IMR-90 (cell line): ENCODE data around the gene VWCE. TPM values are rescaled to one million over a fixed set of nuclear protein-coding genes. Genes with fewer than 3 reads are reported as not detected.

Experiments used
- ATAC-seq: fragments of 200-7000 bp; cut with Tn5 transposase; 2 replicates; pipeline ENCODE4 v1.9.1; 2020; ENCODE audit warnings: low read depth, mild to moderate bottlenecking, moderate library complexity
- BruUV-seq: library from RNA; stranded (reverse); fragments of 400-500 nt; replicated peaks from 2 replicates; lab custom pipeline; 2021; lab: Mats Ljungman, UMichigan
- CTCF ChIA-PET: fragments of 300-600 bp; formaldehyde crosslinking; extraction: SDS; loops from one replicate; lab custom pipeline; 2021; ENCODE audit warnings: antibody characterized with exemption; lab: Yijun Ruan, JAX
- POLR2A ChIA-PET: fragments of 300-600 bp; sonication (Branson Sonifier 250); formaldehyde crosslinking; loops from one replicate; lab custom pipeline; 2022; ENCODE audit warnings: antibody characterized with exemption; ENCODE audit not compliant: unreplicated experiment; lab: Charles Lee
- DNase-seq: peaks from one replicate; pipeline ENCODE4 v3.0.0; 2013
- H2AFZ ChIP-seq: replicated peaks from 2 replicates; pipeline ENCODE3; 2013; ENCODE audit warnings: low read length, mild to moderate bottlenecking; ENCODE audit not compliant: poor library complexity
- H2AK5ac ChIP-seq: 2 replicates; pipeline ENCODE4 v1.6.1; 2013; ENCODE audit warnings: low read depth, low read length, inconsistent platforms
- H2AK9ac ChIP-seq: replicated peaks from 2 replicates; pipeline ENCODE3; 2013; ENCODE audit warnings: mild to moderate bottlenecking, low read depth, low read length, moderate library complexity; ENCODE audit not compliant: poor library complexity
- H2BK120ac ChIP-seq: 2 replicates; pipeline ENCODE4 v1.6.1; 2013; ENCODE audit warnings: low read depth, low read length, inconsistent platforms
- H2BK15ac ChIP-seq: 3 replicates; pipeline ENCODE4 v1.6.1; 2013; ENCODE audit warnings: low read depth, low read length, inconsistent platforms
- H2BK20ac ChIP-seq: 2 replicates; pipeline ENCODE4 v1.6.1; 2013; ENCODE audit warnings: low read depth, mild to moderate bottlenecking, inconsistent platforms, low read length, moderate library complexity
- H2BK5ac ChIP-seq: 2 replicates; pipeline ENCODE4 v1.6.1; 2013; ENCODE audit warnings: mild to moderate bottlenecking, low read depth, low read length, inconsistent platforms; ENCODE audit not compliant: poor library complexity, severe bottlenecking
- H3K14ac ChIP-seq: replicated peaks from 2 replicates; pipeline ENCODE4 v1.6.1; 2013; ENCODE audit warnings: low read depth, low read length, inconsistent platforms
- H3K18ac ChIP-seq: 2 replicates; pipeline ENCODE4 v1.6.1; 2013; ENCODE audit warnings: low read depth, low read length, control low read depth
- H3K23ac ChIP-seq: 2 replicates; pipeline ENCODE4 v1.6.1; 2013; ENCODE audit warnings: low read depth, low read length, inconsistent platforms
- H3K27ac ChIP-seq: 2 replicates; pipeline ENCODE4 v1.5.1; 2013; ENCODE audit warnings: mild to moderate bottlenecking, control low read depth, low read length; ENCODE audit not compliant: insufficient read depth
- H3K27me3 ChIP-seq: 2 replicates; pipeline ENCODE4 v1.6.1; 2013; ENCODE audit warnings: low read length; ENCODE audit not compliant: control insufficient read depth, insufficient read depth
- H3K36me3 ChIP-seq: 2 replicates; pipeline ENCODE4 v1.6.1; 2013; ENCODE audit warnings: low read length, mixed read lengths; ENCODE audit not compliant: control insufficient read depth, insufficient read depth
- H3K4ac ChIP-seq: 2 replicates; pipeline ENCODE4 v1.6.1; 2013; ENCODE audit warnings: low read depth, low read length, inconsistent platforms
- H3K4me1 ChIP-seq: 2 replicates; pipeline ENCODE4 v1.6.1; 2013; ENCODE audit warnings: low read length, mixed read lengths; ENCODE audit not compliant: control insufficient read depth, insufficient read depth
- H3K4me2 ChIP-seq: 2 replicates; pipeline ENCODE4 v1.6.1; 2013; ENCODE audit warnings: low read depth, mild to moderate bottlenecking, control low read depth, low read length, moderate library complexity
- H3K4me3 ChIP-seq: 2 replicates; pipeline ENCODE4 v1.5.1; 2013; ENCODE audit warnings: low read depth, mild to moderate bottlenecking, control low read depth, low read length, moderate library complexity; ENCODE audit not compliant: insufficient read depth
- H3K56ac ChIP-seq: 2 replicates; pipeline ENCODE4 v1.6.1; 2013; ENCODE audit warnings: low read length, inconsistent platforms; ENCODE audit not compliant: insufficient read depth; ENCODE audit errors: extremely low read depth
- H3K79me1 ChIP-seq, 2 experiments: 2 replicates each; pipeline ENCODE4 v1.6.1; 2013; ENCODE audit warnings: low read length in 2 of 2, inconsistent platforms in 1 of 2, low read depth in 1 of 2
- H3K9ac ChIP-seq: 2 replicates; pipeline ENCODE4 v1.6.1; 2013; ENCODE audit warnings: low read depth, low read length, control low read depth
- H3K9me1 ChIP-seq: 2 replicates; pipeline ENCODE4 v1.6.1; 2013; ENCODE audit warnings: low read length, inconsistent platforms; ENCODE audit not compliant: insufficient read depth
- H3K9me3 ChIP-seq: 2 replicates; pipeline ENCODE4 v1.6.1; 2013; ENCODE audit warnings: low read length; ENCODE audit not compliant: control insufficient read depth, insufficient read depth
- H4K20me1 ChIP-seq: 2 replicates; pipeline ENCODE4 v1.6.1; 2013; ENCODE audit warnings: low read length, inconsistent platforms; ENCODE audit not compliant: insufficient read depth
- H4K5ac ChIP-seq: 2 replicates; pipeline ENCODE4 v1.6.1; 2013; ENCODE audit warnings: mild to moderate bottlenecking, low read depth, low read length, control low read depth
- H4K8ac ChIP-seq, 2 experiments: 2 replicates each; pipeline ENCODE4 v1.6.1; 2013; ENCODE audit warnings: low read depth in 2 of 2, low read length in 2 of 2, control low read depth in 1 of 2, inconsistent platforms in 1 of 2
- H4K91ac ChIP-seq: 2 replicates; pipeline ENCODE4 v1.6.1; 2013; ENCODE audit warnings: low read depth, low read length, inconsistent platforms; ENCODE audit not compliant: insufficient read depth
- BHLHE40 ChIP-seq: fragments of 150-350 bp; IDR thresholded peaks from 2 replicates; pipeline ENCODE4 v1.6.1; 2016; ENCODE audit warnings: mild to moderate bottlenecking, low read depth, low read length
- CEBPB ChIP-seq: IDR thresholded peaks from 2 replicates; pipeline ENCODE4 v1.6.1; 2012; ENCODE audit warnings: low read depth, low read length, improper control_type of control experiment
- CHD1 ChIP-seq: IDR thresholded peaks from 2 replicates; pipeline ENCODE4 v1.6.1; 2012; ENCODE audit warnings: low read depth, low read length, improper control_type of control experiment
- CTCF ChIP-seq: conservative IDR thresholded peaks from 2 replicates; pipeline ENCODE4 v1.5.1; 2012; ENCODE audit warnings: mild to moderate bottlenecking, low read depth, low read length, improper control_type of control experiment
- ELK1 ChIP-seq: fragments of 150-350 bp; IDR thresholded peaks from 2 replicates; pipeline ENCODE4 v1.6.1; 2016; ENCODE audit warnings: low read depth, mild to moderate bottlenecking, low read length, moderate library complexity, borderline replicate concordance
- FOS ChIP-seq: fragments of 150-350 bp; IDR thresholded peaks from 2 replicates; pipeline ENCODE4 v1.6.1; 2016; ENCODE audit warnings: low read depth, low read length
- MAFK ChIP-seq: IDR thresholded peaks from 2 replicates; pipeline ENCODE4 v1.6.1; 2012; ENCODE audit warnings: low read depth, low read length, improper control_type of control experiment
- MAZ ChIP-seq: IDR thresholded peaks from 2 replicates; pipeline ENCODE4 v1.6.1; 2012; ENCODE audit warnings: low read depth, mild to moderate bottlenecking, low read length, improper control_type of control experiment, moderate library complexity, borderline replicate concordance
- MXI1 ChIP-seq: IDR thresholded peaks from 2 replicates; pipeline ENCODE4 v1.6.1; 2012; ENCODE audit warnings: low read depth, mild to moderate bottlenecking, low read length, moderate library complexity, borderline replicate concordance
- NFE2L2 ChIP-seq: fragments of 150-350 bp; IDR thresholded peaks from 2 replicates; pipeline ENCODE4 v1.6.1; 2016; ENCODE audit warnings: low read depth, mild to moderate bottlenecking, low read length
- POLR2A ChIP-seq: IDR thresholded peaks from 2 replicates; pipeline ENCODE4 v1.6.1; 2012; ENCODE audit warnings: mild to moderate bottlenecking, low read depth, low read length
- RAD21 ChIP-seq: IDR thresholded peaks from 2 replicates; pipeline ENCODE4 v1.6.1; 2012; ENCODE audit warnings: low read length, improper control_type of control experiment
- RFX5 ChIP-seq: IDR thresholded peaks from 2 replicates; pipeline ENCODE4 v1.8.0; 2012; ENCODE audit warnings: low read depth, mild to moderate bottlenecking, low read length, moderate library complexity
- SMC3 ChIP-seq: fragments of 150-350 bp; IDR thresholded peaks from 2 replicates; pipeline ENCODE4 v1.6.1; 2016; ENCODE audit warnings: low read depth, mild to moderate bottlenecking, antibody characterized with exemption, low read length, moderate library complexity
- USF2 ChIP-seq: fragments of 150-350 bp; IDR thresholded peaks from 2 replicates; pipeline ENCODE4 v1.6.1; 2017; ENCODE audit warnings: mild to moderate bottlenecking, antibody characterized with exemption, low read length, low read depth
- WGBS, 2 experiments: methylation state at CpG; one replicate each; pipeline versions ENCODE4 v1.1.5 to v1.1.7; 2013; ENCODE audit warnings: missing lambda C conversion rate in 2 of 2; ENCODE audit not compliant: insufficient read length in 1 of 2; ENCODE audit errors: extremely low coverage in 2 of 2; 5-methylcytosine and 5-hydroxymethylcytosine counted together
- dilution Hi-C: fragments of 300-500 bp; cut with HindIII; formaldehyde crosslinking; loops from one replicate; pipeline ENCODE4 v1.14.3; 2018; ENCODE audit warnings: low sequenced_read_pairs; ENCODE audit not compliant: unreplicated experiment
- in situ Hi-C: fragments of 300-500 bp; cut with MboI; formaldehyde crosslinking; loops from 3 replicates; pipeline ENCODE4 v1.14.3; 2019; ENCODE audit warnings: low sequenced_read_pairs, inconsistent platforms, mixed read lengths
- intact Hi-C: fragments of 100-400 bp; cut with micrococcal nuclease; formaldehyde crosslinking; loops from 2 replicates; pipeline ENCODE4 v1.10.0; 2022
- polyA plus RNA-seq, 3 experiments: library from polyadenylated mRNA; depleted of rRNA; stranded (reverse); fragments of >200 nt; gene quantifications; 2 replicates each; pipeline ENCODE4 v1.2.3, GENCODE V29; 2012; ENCODE audit warnings: low replicate concordance in 1 of 3
- total RNA-seq: library from RNA; depleted of rRNA; stranded (reverse); fragments of >200 nt; gene quantifications from 2 replicates; pipeline ENCODE4 v1.2.3, GENCODE V29; 2012

VWCE gene
- total and polyA plus RNA-seq, 2 of the 4 experiments (the other 2 are of a cell fraction), result under 0.01 to 1.1 TPM

GRCh38 chr11:61290905-61291690 lies 4.0 kb downstream of the VWCE start:
- Histone ChIP-seq H3K4me1 (peaks cover 7% of the 10 kb centered on the region), H3K27me3 (peaks cover 2% of the 10 kb centered on the region; the same call in 1 of the 2 replicates), H3K79me1 (no peaks in the 10 kb centered on the region), H2BK120ac (no peak overlapping the region), H4K91ac (no peak overlapping the region), H3K18ac (no peak overlapping the region), H4K20me1 (no peaks in the 10 kb centered on the region; the same call in 1 of the 2 replicates), H3K36me3 (no peaks in the 10 kb centered on the region), H3K9me3 (no peaks in the 10 kb centered on the region), H4K5ac (no peak overlapping the region), H4K8ac (no peak overlapping the region), H3K56ac (no peak overlapping the region), H3K9ac (no peak overlapping the region), H2AFZ (no peak overlapping the region), H3K4me2 (no peak overlapping the region), H3K27ac (no peak overlapping the region), H3K14ac (no peak overlapping the region), H2BK20ac (no peak overlapping the region), H3K23ac (no peak overlapping the region), H2BK15ac (no peak overlapping the region), H3K4me3 (no peak overlapping the region), H3K9me1 (no peaks in the 10 kb centered on the region; the same call in 1 of the 2 replicates), H2AK9ac (no peak overlapping the region), H2BK5ac (no peak overlapping the region), H3K4ac (no peak overlapping the region), H2AK5ac (no peak overlapping the region)
- in situ Hi-C loops (no loop called here), dilution Hi-C loops (no loop called here), intact Hi-C loops (no loop called here)
- BruUV-seq, result no TSS peak
- DNase-seq (no peak), ATAC-seq (no peak)
- WGBS, 2 experiments, result 96% methylated on average over 6 of the region's 12 CpGs; no CpG with 5 or more reads in 1 of the 2 experiments
- ChIA-PET CTCF (no interaction called here), POLR2A (no interaction called here)
- no peak for TF ChIP-seq RFX5
- no peak for TF ChIP-seq USF2
- TF ChIP-seq RAD21, result no peak
- no peak for TF ChIP-seq CTCF
- no peak for TF ChIP-seq MAFK
- no peak for TF ChIP-seq CEBPB
- no peak for TF ChIP-seq MXI1
- no peak for TF ChIP-seq NFE2L2
- no peak for TF ChIP-seq FOS
- TF ChIP-seq SMC3, result no peak
- no peak for TF ChIP-seq BHLHE40
- TF ChIP-seq CHD1, result no peak
- TF ChIP-seq MAZ, result no peak
- TF ChIP-seq ELK1, result no peak
- TF ChIP-seq POLR2A, result no peak
